ENCODE data around the gene ZCCHC17.

Gene ZCCHC17

DNA sequence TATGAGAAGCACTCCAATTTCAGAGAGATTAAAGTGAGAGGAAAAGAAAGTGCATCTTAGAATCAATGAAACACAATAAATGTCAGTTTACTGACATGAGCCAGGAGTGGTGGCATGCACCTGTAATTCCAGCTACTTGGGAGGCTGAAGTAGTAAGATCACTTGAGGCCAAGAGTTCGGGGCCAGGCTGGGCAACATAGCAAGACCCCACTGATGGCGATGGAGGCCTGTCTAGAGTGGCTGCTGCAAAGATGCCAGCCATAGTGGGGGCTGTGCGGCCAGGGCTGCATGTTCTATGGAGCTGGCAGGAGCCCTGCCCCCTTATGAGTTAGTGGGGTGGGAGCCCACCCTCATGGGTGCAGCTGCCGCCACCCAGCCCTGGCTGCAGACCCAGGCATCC, 27.3 kb downstream of the ZCCHC17 start:
- Histone ChIP-seq H3K4me1 (ENCODE audit: insufficient read depth, low read length) (peaks cover 8% of the 10 kb centered on the region), H3K27me3 (ENCODE audit: insufficient read depth, low read length) (no peaks in the 10 kb centered on the region), H2AFZ (ENCODE audit: low read depth, low read length) (no peak overlapping the region), H3K36me3 (ENCODE audit: insufficient read depth, low read length) (peaks cover 38% of the 10 kb centered on the region), H3K4me3 (ENCODE audit: low read length) (no peak overlapping the region), H3K9me3 (ENCODE audit: low read length) (no peaks in the 10 kb centered on the region)

DNA sequence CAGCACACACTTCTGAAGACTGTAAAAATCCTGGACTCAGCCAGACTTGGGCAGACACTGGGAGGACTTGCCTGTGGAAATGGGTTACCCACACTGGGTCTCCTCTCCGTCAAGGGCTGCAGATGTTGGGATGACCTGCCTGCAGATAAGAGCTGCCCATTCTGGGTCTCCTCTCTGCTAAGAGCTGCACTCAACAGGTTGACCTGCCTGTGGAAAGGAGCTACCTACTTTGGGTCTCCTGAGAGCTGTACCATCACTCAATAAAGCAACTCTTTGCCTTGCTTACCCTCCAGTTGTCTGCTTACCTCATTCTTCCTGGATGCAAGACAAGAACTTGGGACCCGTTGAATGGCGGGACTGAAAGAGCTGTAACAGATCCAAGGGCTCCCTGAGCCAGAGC, 28.2 kb downstream of the ZCCHC17 start:
- Histone ChIP-seq H2AFZ (ENCODE audit: low read depth, low read length) (no peak overlapping the region), H3K4me3 (ENCODE audit: low read length) (no peak overlapping the region), H3K9me3 (ENCODE audit: low read length) (no peaks in the 10 kb centered on the region), H3K4me1 (ENCODE audit: insufficient read depth, low read length) (peaks cover 8% of the 10 kb centered on the region), H3K36me3 (ENCODE audit: insufficient read depth, low read length) (peaks cover 29% of the 10 kb centered on the region), H3K27me3 (ENCODE audit: insufficient read depth, low read length) (no peaks in the 10 kb centered on the region)

DNA sequence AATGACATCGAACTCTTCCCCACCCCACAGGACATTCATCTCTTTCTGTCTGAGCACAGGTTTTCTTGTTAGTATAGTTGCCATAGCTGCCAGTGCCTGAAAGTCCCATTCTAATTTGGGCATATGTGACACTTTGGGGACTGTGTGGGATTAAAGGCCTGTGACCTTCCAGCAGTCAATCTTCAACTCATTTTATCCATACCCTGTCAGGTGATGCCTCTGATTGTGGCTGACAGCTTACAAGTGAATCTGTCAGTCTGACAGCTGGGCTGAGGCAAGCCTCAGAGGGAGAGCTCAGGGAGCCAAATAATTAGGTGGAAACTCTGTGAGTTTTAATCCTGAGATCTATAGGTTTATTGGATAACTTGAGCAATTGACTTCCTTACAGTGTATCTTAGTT, 29.6 kb downstream of the ZCCHC17 start:
- Histone ChIP-seq H2AFZ (ENCODE audit: low read depth, low read length) (no peak overlapping the region), H3K4me1 (ENCODE audit: insufficient read depth, low read length) (peaks cover 8% of the 10 kb centered on the region), H3K27me3 (ENCODE audit: insufficient read depth, low read length) (no peaks in the 10 kb centered on the region), H3K4me3 (ENCODE audit: low read length) (no peak overlapping the region), H3K9me3 (ENCODE audit: low read length) (no peaks in the 10 kb centered on the region), H3K36me3 (ENCODE audit: insufficient read depth, low read length) (peaks cover 20% of the 10 kb centered on the region)

DNA sequence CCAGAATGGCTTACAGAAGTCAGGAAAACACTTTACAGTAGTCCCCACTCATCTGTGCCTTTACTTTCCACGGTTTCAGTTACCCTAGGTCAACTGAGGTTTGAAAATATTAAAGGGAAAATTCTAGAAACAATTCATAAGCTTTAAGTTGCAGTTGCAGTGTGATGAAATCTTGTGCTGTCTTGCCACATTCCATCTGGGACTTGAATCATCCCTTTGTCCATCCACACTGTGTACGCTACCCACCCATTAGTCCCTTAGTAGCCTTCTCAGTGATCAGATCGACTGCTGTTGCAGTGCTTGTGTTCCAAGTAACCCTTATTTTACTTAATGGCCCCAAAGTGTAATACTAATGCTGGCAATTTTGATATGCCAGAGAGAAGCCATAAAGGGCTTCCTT, 30.5 kb downstream of the ZCCHC17 start:
- Histone ChIP-seq H3K36me3 (ENCODE audit: insufficient read depth, low read length) (peaks cover 13% of the 10 kb centered on the region), H3K4me3 (ENCODE audit: low read length) (no peak overlapping the region), H3K9me3 (ENCODE audit: low read length) (no peaks in the 10 kb centered on the region), H2AFZ (ENCODE audit: low read depth, low read length) (no peak overlapping the region), H3K4me1 (ENCODE audit: insufficient read depth, low read length) (peaks cover 8% of the 10 kb centered on the region), H3K27me3 (ENCODE audit: insufficient read depth, low read length) (no peaks in the 10 kb centered on the region)

DNA sequence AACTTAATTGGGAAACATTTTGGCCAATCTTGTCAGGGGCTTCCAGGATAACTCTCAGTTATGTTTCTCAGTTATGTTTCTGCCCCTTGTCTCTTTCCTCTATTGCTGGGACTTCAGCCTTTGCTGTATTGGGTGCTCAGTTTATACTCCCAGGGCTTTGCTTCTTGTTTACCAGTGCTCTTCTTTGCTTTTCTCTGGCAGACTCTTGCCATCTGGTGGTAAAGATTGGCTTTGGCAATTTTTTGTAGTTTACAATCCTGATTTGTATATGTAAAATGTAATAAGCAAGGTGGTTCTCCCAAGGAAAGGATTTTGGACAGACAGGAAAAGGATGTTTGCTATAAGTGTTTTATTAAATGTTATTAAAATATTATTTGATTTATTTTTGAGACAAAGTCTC, 38.2 kb downstream of the ZCCHC17 start:
- Histone ChIP-seq H3K36me3 (ENCODE audit: insufficient read depth, low read length) (peaks cover 29% of the 10 kb centered on the region), H3K4me3 (ENCODE audit: low read length) (no peak overlapping the region), H2AFZ (ENCODE audit: low read depth, low read length) (no peak overlapping the region), H3K9me3 (ENCODE audit: low read length) (no peaks in the 10 kb centered on the region), H3K4me1 (ENCODE audit: insufficient read depth, low read length) (no peaks in the 10 kb centered on the region), H3K27me3 (ENCODE audit: insufficient read depth, low read length) (no peaks in the 10 kb centered on the region)

DNA sequence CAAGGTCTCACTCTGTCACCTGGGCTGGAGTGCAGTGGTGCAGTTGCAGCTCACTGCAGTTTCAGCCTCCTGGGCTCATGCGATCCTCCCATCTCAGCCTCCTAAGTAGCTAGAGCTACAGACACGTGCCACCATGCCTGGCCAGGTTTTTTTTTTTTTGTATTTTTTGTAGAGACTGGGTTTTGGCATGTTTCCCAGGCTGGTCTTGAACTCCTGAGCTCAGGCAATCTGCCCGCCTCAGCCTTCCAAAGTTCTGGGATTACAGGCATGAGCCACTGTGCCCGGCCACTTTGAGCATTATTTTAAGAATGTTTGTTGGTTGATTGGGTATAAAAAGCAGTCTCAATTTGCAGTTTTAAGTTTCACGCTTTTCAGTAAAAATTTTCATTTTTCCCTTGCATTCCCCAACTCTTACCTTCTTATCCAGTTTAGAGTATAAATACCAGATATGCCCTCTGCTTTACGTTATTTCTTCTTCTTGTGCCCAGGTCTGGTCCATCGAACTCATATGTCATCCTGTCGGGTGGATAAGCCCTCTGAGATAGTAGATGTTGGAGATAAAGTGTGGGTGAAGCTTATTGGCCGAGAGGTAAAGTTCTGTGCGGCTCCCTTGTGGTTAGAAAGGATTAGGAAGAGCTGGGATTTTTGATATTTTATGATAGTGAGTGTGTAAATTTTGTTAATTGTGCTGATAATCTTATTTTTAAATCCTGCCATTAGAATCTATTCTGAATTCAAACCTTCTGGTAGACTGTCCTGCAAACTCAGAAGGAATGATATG, 40.0 kb downstream of the ZCCHC17 start:
- Histone ChIP-seq H3K27me3 (ENCODE audit: insufficient read depth, low read length) (no peaks in the 10 kb centered on the region), H3K9me3 (ENCODE audit: low read length) (no peaks in the 10 kb centered on the region), H2AFZ (ENCODE audit: low read depth, low read length) (no peak overlapping the region), H3K4me3 (ENCODE audit: low read length) (no peak overlapping the region), H3K4me1 (ENCODE audit: insufficient read depth, low read length) (no peaks in the 10 kb centered on the region), H3K36me3 (ENCODE audit: insufficient read depth, low read length) (peaks cover 30% of the 10 kb centered on the region)

DNA sequence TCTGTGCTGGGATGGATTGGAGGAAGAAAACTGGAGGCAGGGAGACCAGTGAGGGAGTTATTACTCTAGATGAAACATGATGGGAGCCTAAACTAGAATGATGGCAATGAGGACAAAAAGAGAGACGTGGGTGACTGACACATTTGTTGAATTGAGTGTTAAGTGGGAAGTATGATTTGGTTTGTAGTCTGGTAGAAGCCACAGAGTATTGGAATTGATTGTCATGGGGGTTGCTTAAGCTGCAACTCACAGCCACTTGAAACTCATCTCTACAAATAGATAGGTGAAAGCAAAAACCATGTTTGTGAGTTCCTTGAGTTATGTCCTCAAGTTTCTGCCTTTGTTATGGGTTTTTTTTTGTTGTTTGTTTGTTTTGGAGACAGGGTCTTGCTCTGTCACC, 47.7 kb downstream of the ZCCHC17 start:
- H3K4me3 ChIP-seq (ENCODE audit: low read length): no peak overlapping the region
- H3K36me3 ChIP-seq (ENCODE audit: insufficient read depth, low read length): peaks cover 40% of the 10 kb centered on the region
- H2AFZ ChIP-seq (ENCODE audit: low read depth, low read length): no peak overlapping the region
- no peaks in the 10 kb centered on the region for H3K9me3 ChIP-seq (ENCODE audit: low read length)
- no peaks in the 10 kb centered on the region for H3K27me3 ChIP-seq (ENCODE audit: insufficient read depth, low read length)
- no peaks in the 10 kb centered on the region for H3K4me1 ChIP-seq (ENCODE audit: insufficient read depth, low read length)

DNA sequence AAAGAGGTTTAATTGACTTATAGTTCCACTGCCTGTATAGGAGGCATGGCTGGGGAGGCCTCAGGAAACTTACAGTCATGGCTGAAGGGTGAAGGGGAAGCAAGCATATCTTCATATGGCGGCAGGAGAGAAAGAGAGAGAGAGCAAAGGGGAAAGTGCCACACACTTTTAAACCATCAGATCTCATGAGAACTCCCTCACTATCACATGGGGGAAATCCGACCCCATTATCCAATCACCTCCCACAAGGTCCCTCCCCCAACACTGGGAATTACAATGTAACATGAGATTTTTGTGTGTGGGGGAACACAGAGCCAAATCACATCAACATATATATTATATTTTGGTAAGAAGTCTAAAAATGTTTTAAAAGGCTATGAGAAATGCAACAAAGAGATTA, 48.8 kb downstream of the ZCCHC17 start:
- peaks cover 40% of the 10 kb centered on the region for H3K36me3 ChIP-seq (ENCODE audit: insufficient read depth, low read length)
- no peaks in the 10 kb centered on the region for H3K9me3 ChIP-seq (ENCODE audit: low read length)

DNA sequence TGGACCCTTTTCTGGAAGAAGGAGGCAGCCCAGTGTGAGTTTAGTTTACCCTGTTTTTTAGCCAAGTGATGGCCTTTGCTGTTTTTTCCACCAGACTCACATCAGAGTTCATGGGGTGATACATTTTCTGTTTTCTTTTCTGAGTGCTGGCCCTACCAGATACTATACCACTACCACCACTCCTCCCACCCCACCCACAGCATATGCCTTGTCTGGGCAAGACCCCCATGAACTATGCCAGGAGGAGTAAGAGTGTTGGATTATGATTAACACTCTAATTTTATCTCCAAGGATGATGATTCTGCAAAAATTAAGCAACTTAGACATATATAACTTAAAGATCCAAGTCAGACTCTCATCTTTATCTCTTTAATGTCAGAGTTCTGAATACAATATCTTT, 50.0 kb downstream of the ZCCHC17 start:
- H3K36me3 ChIP-seq (ENCODE audit: insufficient read depth, low read length): peaks cover 49% of the 10 kb centered on the region
- no peak overlapping the region for H3K4me3 ChIP-seq (ENCODE audit: low read length)
- H3K4me1 ChIP-seq (ENCODE audit: insufficient read depth, low read length): no peaks in the 10 kb centered on the region
- no peaks in the 10 kb centered on the region for H3K9me3 ChIP-seq (ENCODE audit: low read length)
- H2AFZ ChIP-seq (ENCODE audit: low read depth, low read length): no peak overlapping the region
- no peaks in the 10 kb centered on the region for H3K27me3 ChIP-seq (ENCODE audit: insufficient read depth, low read length)

More for the DNA sequence above, 48.8 kb downstream of the ZCCHC17 start:
- Histone ChIP-seq H3K4me1 (ENCODE audit: insufficient read depth, low read length) (no peaks in the 10 kb centered on the region), H3K27me3 (ENCODE audit: insufficient read depth, low read length) (no peaks in the 10 kb centered on the region), H3K4me3 (ENCODE audit: low read length) (no peak overlapping the region), H2AFZ (ENCODE audit: low read depth, low read length) (no peak overlapping the region)

DNA sequence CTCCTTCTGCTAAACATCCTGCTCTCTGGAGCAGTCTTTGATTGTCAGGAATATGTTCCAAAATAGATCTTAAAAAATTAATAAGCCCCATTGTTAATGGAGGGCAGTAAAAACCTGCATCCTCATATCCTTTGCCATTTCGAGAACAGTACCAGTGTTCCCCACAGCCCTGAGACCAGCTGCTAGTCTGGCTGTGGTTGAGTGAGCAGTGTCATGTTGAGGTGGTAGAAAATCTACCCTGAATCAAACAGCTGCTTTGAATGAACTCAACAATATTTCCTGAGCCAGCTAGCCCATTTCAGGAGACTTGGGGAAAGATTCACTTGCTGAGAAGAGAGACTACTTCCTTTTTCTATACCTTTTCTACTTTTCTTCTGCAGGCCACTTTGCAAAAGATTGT, 51.6 kb downstream of the ZCCHC17 start:
- no peaks in the 10 kb centered on the region for H3K27me3 ChIP-seq (ENCODE audit: insufficient read depth, low read length)
- no peak overlapping the region for H3K4me3 ChIP-seq (ENCODE audit: low read length)
- peaks cover 62% of the 10 kb centered on the region for H3K36me3 ChIP-seq (ENCODE audit: insufficient read depth, low read length)
- no peak overlapping the region for H2AFZ ChIP-seq (ENCODE audit: low read depth, low read length)
- no peaks in the 10 kb centered on the region for H3K4me1 ChIP-seq (ENCODE audit: insufficient read depth, low read length)
- H3K9me3 ChIP-seq (ENCODE audit: low read length): peaks cover 2% of the 10 kb centered on the region

DNA sequence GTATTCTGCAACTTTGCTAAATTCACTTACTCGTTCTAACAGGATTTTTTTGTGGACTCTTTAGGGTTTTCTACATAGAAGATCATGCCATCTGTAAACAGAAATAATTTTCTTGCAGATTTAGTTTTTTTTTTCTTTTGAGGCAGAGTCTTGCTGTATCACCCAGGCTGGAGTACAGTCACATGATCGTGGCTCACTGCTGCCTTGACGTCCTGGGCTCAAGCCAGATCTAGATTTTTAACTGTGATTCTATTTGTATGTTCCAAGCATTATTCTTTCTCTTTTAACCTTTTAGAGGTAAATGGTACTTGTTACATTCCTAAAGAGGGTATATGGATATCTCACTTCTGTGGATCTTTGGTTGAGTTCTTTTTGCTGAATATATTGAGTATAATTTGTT, 57.5 kb downstream of the ZCCHC17 start:
- H3K4me3 ChIP-seq (ENCODE audit: low read length): no peak overlapping the region
- H3K27me3 ChIP-seq (ENCODE audit: insufficient read depth, low read length): no peaks in the 10 kb centered on the region
- no peak overlapping the region for H2AFZ ChIP-seq (ENCODE audit: low read depth, low read length)
- H3K36me3 ChIP-seq (ENCODE audit: insufficient read depth, low read length): peaks cover 64% of the 10 kb centered on the region
- H3K9me3 ChIP-seq (ENCODE audit: low read length): peaks cover 2% of the 10 kb centered on the region
- H3K4me1 ChIP-seq (ENCODE audit: insufficient read depth, low read length): no peaks in the 10 kb centered on the region

DNA sequence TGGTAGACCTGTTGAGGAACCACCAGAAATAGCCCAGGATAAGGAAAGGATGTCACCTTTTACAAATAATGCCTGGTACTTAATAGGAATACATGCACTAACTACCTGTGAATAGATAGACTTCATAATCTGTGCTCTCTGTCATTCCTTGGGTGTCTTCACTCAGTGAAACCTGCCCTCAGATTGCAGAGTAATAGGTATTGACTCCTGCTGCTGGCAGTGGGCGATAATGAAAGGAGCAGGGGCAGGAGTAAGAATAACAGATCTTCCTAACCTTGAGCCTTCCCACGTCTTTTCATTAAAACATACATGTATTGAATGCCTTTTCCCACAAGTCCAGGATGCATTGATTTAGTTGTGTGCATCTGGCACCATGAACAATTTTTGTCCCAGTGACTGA, 59.6 kb downstream of the ZCCHC17 start:
- H3K9me3 ChIP-seq (ENCODE audit: low read length): peaks cover 2% of the 10 kb centered on the region
- H3K27me3 ChIP-seq (ENCODE audit: insufficient read depth, low read length): no peaks in the 10 kb centered on the region
- H3K4me1 ChIP-seq (ENCODE audit: insufficient read depth, low read length): no peaks in the 10 kb centered on the region
- H2AFZ ChIP-seq (ENCODE audit: low read depth, low read length): no peak overlapping the region
- no peak overlapping the region for H3K4me3 ChIP-seq (ENCODE audit: low read length)
- peaks cover 54% of the 10 kb centered on the region for H3K36me3 ChIP-seq (ENCODE audit: insufficient read depth, low read length)

DNA sequence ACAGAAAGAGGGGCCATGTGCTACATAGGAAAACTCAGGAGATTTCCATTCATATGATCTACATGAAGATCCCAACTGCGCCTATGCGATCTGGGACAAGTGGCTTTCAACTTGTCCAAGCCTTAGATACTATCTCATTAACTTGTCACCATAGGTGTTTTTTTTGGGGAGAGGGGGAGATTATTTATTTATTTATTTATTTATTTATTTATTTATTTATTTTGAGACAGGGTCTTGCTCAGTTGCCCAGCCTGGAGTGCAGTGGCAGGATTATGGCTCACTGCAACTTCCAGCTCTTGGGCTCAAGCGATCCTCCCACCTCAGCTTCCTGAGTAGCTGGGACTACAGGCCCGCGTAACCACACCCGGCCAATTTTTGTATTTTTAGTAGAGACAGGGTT, 64.8 kb downstream of the ZCCHC17 start:
- no peak overlapping the region for H3K4me3 ChIP-seq (ENCODE audit: low read length)
- H3K4me1 ChIP-seq (ENCODE audit: insufficient read depth, low read length): peaks cover 4% of the 10 kb centered on the region
- peaks cover 41% of the 10 kb centered on the region for H3K36me3 ChIP-seq (ENCODE audit: insufficient read depth, low read length)
- no peak overlapping the region for H2AFZ ChIP-seq (ENCODE audit: low read depth, low read length)
- H3K9me3 ChIP-seq (ENCODE audit: low read length): no peaks in the 10 kb centered on the region
- no peaks in the 10 kb centered on the region for H3K27me3 ChIP-seq (ENCODE audit: insufficient read depth, low read length)

DNA sequence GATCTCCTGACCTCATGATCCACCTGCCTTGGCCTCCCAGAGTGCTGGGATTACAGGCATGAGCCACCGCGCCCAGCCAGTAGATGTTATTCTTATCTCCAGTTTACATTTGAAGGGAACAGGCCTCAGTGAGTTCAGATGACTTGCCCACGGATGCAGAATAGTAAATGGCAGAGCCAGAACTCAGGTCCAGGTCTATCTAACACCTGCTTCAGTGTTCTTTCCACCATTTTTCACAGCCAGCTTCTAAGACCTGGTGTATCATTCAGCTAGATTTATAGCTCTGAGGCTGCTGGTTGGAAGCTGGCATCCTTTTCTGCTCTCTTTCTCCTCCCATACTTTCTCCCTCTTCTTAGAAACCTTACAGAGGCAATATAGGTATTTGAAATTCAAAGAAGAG, 65.2 kb downstream of the ZCCHC17 start:
- no peak overlapping the region for H2AFZ ChIP-seq (ENCODE audit: low read depth, low read length)
- no peaks in the 10 kb centered on the region for H3K9me3 ChIP-seq (ENCODE audit: low read length)
- no peak overlapping the region for H3K4me3 ChIP-seq (ENCODE audit: low read length)
- peaks cover 42% of the 10 kb centered on the region for H3K36me3 ChIP-seq (ENCODE audit: insufficient read depth, low read length)
- peaks cover 4% of the 10 kb centered on the region for H3K4me1 ChIP-seq (ENCODE audit: insufficient read depth, low read length)
- H3K27me3 ChIP-seq (ENCODE audit: insufficient read depth, low read length): no peaks in the 10 kb centered on the region

All from neuron (in vitro differentiated cells).